Erythroblast (primary cell): Measurements from ENCODE around the gene RASL10A.

Experiments used
- GATA1 ChIP-seq: IDR thresholded peaks from 2 replicates; pipeline ENCODE4 v1.6.1; 2011; ENCODE audit warnings: low read depth, mild to moderate bottlenecking, control low read depth, low read length, moderate library complexity
- POLR2A ChIP-seq: IDR thresholded peaks from 2 replicates; pipeline ENCODE4 v1.6.1; 2011; ENCODE audit warnings: mild to moderate bottlenecking, low read length

DNA sequence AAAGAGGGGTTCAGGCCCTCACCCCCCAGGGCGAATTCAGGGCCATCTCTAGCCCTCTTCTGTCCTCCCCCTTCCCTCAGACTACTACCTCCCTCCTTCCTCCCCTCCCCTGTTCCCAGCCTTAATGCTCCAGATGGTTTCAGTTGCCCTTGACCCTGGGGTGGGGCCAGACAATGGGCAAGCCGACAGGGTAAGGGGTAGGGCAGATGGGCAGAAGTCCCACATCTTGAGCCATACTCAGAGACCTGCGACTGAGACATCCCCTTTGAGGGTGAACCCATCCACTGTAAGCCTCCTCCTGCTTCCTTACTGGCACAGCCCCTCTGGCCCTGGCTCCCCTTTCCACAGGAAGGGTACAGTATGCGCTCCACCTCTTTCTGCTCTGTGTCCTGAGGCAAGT is 49.6 kb downstream of the RASL10A start:
- TF ChIP-seq POLR2A (no peak), GATA1 (no peak)
